Upper lobe of right lung (tissue), 1 donor: ENCODE results near the gene GRIA4. TPM values are rescaled to one million over a fixed set of nuclear protein-coding genes. Genes with fewer than 3 reads are reported as not detected.
"Not testable (repeated sequence)": the region's sequence is repeated elsewhere in the genome, so short reads cannot be mapped to it uniquely, and the experiment has no call there.

ENCODE experiments used
- ATAC-seq: fragments of 200-7000 bp; cut with Tn5 transposase; one replicate; pipeline ENCODE4 v1.9.1; 2020; ENCODE audit warnings: mild to moderate bottlenecking, moderate library complexity
- DNase-seq: peaks from one replicate; pipeline ENCODE4 v3.0.0-alpha.2; 2020
- H3K27ac ChIP-seq: fragments of 200-600 bp; one replicate; pipeline ENCODE4 v1.8.0; 2022
- H3K27me3 ChIP-seq: fragments of 200-600 bp; one replicate; pipeline ENCODE4 v1.8.0; 2022; ENCODE audit warnings: mild to moderate bottlenecking
- H3K36me3 ChIP-seq: fragments of 200-600 bp; one replicate; pipeline ENCODE4 v1.8.0; 2022
- H3K4me1 ChIP-seq: fragments of 200-600 bp; one replicate; pipeline ENCODE4 v1.8.0; 2022
- H3K4me3 ChIP-seq: fragments of 200-600 bp; one replicate; pipeline ENCODE4 v1.8.0; 2022; ENCODE audit warnings: mild to moderate bottlenecking
- H3K9me3 ChIP-seq: fragments of 200-600 bp; one replicate; pipeline ENCODE4 v1.8.0; 2022
- intact Hi-C: fragments of 100-400 bp; cut with DNase I; formaldehyde crosslinking; loops from one replicate; pipeline ENCODE4 v1.11.0; 2022
- total RNA-seq: library from RNA; stranded (reverse); fragmentation: NEBNext Ultra II Directional; extraction: Animal tissue kit (Norgen Biotek cat#: 25700); gene quantifications from one replicate; pipeline ENCODE4 v1.2.1, GENCODE V29; 2021
- TF ChIP-seq, protein P1 (sequence below): fragments of 200-600 bp; IDR thresholded peaks from one replicate; pipeline ENCODE4 v1.8.0; 2022; ENCODE audit warnings: antibody characterized with exemption
- donor health status: DM: no; HTN: yes; CAD: no; lungs with severe emphysema.

Gene GRIA4
- total RNA-seq, 1 donor from 2014 or later = not detected

DNA sequence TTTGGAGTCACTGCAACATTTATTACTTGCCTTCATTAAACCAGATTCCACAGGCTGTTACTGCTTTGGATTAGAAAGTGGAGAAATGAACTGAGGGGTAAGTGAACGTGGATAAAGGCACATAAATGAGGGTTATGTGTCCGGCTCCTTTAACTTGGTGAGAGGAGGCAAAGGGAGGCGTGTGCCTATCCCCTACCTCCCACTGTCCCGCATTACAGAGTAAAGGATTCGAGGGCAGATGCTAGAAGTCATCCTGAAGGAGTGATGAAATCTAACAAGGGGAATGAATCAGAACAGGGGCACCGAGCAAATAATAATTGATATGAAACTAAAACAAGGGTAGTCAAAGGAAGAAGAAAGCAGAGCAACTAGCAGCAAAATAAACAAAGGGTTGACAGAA, 147.2 kb downstream of the GRIA4 start:
- Histone ChIP-seq H3K4me3 (no peak overlapping the region), H3K9me3 (no peaks in the 10 kb centered on the region), H3K27me3 (no peaks in the 10 kb centered on the region), H3K4me1 (no peaks in the 10 kb centered on the region), H3K27ac (no peak overlapping the region), H3K36me3 (no peaks in the 10 kb centered on the region)
- DNase-seq = no peak
- TF ChIP-seq, protein P1, sequence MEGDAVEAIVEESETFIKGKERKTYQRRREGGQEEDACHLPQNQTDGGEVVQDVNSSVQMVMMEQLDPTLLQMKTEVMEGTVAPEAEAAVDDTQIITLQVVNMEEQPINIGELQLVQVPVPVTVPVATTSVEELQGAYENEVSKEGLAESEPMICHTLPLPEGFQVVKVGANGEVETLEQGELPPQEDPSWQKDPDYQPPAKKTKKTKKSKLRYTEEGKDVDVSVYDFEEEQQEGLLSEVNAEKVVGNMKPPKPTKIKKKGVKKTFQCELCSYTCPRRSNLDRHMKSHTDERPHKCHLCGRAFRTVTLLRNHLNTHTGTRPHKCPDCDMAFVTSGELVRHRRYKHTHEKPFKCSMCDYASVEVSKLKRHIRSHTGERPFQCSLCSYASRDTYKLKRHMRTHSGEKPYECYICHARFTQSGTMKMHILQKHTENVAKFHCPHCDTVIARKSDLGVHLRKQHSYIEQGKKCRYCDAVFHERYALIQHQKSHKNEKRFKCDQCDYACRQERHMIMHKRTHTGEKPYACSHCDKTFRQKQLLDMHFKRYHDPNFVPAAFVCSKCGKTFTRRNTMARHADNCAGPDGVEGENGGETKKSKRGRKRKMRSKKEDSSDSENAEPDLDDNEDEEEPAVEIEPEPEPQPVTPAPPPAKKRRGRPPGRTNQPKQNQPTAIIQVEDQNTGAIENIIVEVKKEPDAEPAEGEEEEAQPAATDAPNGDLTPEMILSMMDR = no peak
- intact Hi-C loops = no loop called here
- no peak for ATAC-seq

DNA sequence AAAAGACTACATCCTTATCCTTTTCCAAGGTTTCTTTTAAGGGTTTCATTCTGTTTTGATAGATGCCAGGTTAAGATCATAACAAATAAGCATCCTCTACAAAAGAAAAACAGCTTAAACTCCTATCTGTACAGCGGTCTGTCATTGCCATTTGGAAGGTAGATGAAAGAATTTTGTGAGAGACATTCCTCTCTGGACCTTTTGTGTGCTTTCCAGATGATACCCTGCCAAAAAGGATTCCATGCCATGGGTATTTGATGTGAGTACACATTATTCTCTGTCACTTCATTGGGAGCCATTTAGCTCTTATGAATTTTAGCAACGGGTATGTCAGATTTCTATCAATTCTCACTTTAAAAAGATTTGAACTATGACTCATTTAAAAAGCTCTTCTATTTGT, 153.7 kb downstream of the GRIA4 start:
- no peaks in the 10 kb centered on the region for H3K27me3 ChIP-seq
- no peak overlapping the region for H3K4me3 ChIP-seq
- intact Hi-C loops = no loop called here
- DNase-seq (no peak), ATAC-seq (no peak)
- no peaks in the 10 kb centered on the region for H3K9me3 ChIP-seq
- H3K27ac ChIP-seq = no peak overlapping the region
- TF ChIP-seq, protein P1 = no peak
- no peaks in the 10 kb centered on the region for H3K4me1 ChIP-seq
- no peaks in the 10 kb centered on the region for H3K36me3 ChIP-seq

DNA sequence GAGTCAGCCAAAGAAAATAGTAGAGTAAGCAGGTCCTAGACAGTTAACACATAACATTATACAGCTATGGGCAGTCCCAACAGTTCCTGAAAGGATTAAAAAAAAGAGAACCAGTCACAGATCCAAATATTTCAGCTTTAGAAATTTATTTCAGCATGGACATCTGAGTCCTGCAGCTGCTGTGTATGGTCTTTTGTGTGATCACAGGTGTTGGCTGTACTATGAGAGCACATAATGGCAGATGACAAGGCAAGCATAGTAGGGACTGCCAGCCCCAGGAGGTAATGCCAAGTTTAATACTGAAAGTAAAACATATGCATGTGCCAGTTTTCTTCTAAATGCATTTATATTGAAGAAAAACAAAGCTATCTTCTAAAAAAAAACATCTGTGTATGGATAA, 158.1 kb downstream of the GRIA4 start:
- TF ChIP-seq, protein P1 = no peak

DNA sequence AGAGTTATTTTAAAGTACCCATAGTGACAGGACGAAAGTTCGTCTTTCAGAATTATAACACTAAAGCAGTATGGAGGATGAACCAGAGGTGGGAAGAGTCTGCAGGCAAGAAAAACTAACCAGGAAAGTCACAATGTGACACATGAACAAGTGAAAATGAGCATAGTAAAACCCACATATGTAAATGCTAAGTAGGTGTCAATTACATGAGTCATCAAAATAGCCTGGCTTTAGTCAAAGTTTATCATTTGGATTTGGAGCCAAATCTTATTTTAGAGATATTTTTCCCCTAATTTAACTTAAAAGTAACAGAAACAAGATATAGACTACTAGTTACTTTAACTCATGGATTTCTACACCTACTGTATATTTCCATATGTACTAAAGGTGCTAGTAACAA, 159.8 kb downstream of the GRIA4 start:
- H3K27me3 ChIP-seq = no peaks in the 10 kb centered on the region
- TF ChIP-seq, protein P1 = no peak
- intact Hi-C loops = no loop called here
- ATAC-seq (no peak), DNase-seq (no peak)
- no peaks in the 10 kb centered on the region for H3K4me1 ChIP-seq
- H3K27ac ChIP-seq = no peak overlapping the region
- H3K36me3 ChIP-seq = no peaks in the 10 kb centered on the region
- no peaks in the 10 kb centered on the region for H3K9me3 ChIP-seq
- no peak overlapping the region for H3K4me3 ChIP-seq

More for the DNA sequence above, 158.1 kb downstream of the GRIA4 start:
- Histone ChIP-seq H3K4me3 (no peak overlapping the region), H3K27me3 (no peaks in the 10 kb centered on the region), H3K36me3 (no peaks in the 10 kb centered on the region), H3K27ac (no peak overlapping the region), H3K9me3 (no peaks in the 10 kb centered on the region), H3K4me1 (no peaks in the 10 kb centered on the region)
- no peak for ATAC-seq
- no peak for DNase-seq
- intact Hi-C loops = no loop called here

DNA sequence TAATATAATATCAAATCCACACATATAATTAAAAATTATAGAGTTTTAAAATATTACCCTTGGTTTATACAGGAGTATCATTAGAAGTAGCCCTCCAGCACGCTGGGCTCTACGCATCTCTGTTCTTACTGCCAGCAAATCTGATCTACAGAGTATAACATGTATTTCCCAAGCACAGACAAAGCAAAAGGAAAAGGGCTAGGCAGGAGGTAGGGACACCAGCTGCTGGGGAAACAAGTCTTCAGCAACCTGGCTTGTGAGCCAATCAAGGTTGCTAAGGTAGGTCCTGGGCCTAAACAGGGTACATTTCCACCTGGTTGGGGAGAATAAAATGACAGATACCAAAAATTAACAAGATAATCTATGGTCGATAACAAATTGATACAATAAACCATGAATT, 163.6 kb downstream of the GRIA4 start:
- H3K4me3 ChIP-seq, H3K27me3 ChIP-seq, H3K9me3 ChIP-seq, H3K4me1 ChIP-seq, H3K27ac ChIP-seq, H3K36me3 ChIP-seq, ATAC-seq, DNase-seq, intact Hi-C loops: not testable (repeated sequence)

DNA sequence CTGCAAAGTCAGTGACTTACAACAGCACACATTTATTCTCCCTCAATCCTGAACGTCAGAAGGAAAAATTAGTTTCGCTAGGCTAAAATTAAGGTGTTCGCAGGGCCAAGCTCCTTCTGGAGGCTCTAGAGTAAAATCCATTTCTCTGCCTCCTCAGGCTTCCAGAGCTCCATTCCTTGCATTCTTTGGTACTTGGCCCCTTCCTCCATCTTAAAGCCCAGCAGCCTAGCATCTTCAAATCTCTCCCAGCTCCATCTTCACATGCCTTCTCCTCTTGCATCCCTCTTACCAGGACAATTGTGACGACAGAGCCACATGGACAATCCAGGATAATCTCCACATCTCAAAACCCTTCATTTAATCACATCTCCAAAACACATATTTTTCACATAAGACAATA, 165.0 kb downstream of the GRIA4 start:
- ATAC-seq (no peak), DNase-seq (no peak)
- H3K27me3 ChIP-seq = no peaks in the 10 kb centered on the region
- intact Hi-C loops = no loop called here
- no peaks in the 10 kb centered on the region for H3K4me1 ChIP-seq
- H3K4me3 ChIP-seq = no peak overlapping the region
- H3K9me3 ChIP-seq = no peaks in the 10 kb centered on the region
- H3K27ac ChIP-seq = no peak overlapping the region
- TF ChIP-seq, protein P1 = no peak
- no peaks in the 10 kb centered on the region for H3K36me3 ChIP-seq
